ENCODE measurements around the gene CEP57.

The CEP57 gene

DNA sequence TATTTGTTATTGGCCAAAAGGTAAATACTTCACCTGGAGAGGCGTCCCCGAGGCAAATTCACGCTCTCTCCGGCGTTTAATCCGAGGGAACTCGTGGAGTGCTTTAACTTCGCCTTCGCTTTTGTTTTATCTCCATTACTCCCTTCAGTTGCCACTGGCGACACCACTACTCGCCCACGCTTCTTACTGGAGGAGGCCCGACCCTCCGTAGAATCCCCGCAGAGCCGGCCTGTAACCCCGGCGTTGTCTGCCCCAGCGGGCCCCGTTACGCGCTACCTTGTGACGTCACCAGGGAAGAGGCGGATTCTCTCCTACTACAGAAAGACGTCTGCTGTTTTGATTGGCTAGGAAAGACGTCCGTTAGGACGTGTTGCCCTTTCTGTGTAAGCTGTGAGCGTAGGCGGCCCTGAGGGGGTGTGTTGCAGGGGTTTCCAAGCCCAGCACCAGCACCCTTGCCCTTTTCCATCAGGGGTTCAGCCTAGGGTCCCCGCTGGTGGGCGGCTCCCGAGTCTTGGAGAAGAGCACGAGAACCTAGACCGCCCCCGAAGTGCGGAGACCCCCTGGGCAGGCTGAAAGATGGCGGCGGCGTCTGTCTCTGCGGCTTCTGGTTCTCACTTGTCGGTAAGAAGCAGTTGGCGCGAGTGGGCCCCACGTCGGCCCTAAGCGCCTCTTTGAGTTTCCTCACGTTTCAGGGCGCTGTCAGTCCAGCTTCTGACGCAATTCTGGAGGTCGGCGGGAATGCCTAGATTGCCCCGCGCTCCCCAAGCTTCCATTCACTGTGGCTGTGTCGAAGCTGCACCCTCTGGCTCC lies at the start of gene CEP57:
Gene CEP57, plus strand, starts transcription at position 376 of the 810 bp plus-strand sequence. Its CDS starts 201 bp downstream, at position 577.
- DNase-seq, result peak; percentile 95

DNA sequence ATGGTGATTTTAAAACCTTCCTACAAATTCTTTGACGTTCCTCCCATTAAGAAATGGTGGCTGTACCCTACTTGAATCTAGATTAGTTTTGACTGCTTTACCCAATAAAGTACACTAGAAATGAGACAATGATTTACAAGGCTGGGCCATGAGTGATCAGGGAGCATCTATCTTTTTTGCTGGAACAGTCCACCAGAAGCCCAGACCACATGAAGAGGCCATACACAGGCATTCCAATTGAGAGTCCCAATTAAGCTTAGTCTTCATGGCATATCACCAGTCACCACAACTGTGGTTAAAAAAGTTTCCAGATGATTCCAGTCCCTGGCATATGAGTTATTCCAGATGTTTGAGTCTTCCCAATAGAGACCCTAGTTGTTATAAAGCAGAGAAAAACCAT lies 40.2 kb upstream of the CEP57 start:
- DNase-seq, result no peak

DNA sequence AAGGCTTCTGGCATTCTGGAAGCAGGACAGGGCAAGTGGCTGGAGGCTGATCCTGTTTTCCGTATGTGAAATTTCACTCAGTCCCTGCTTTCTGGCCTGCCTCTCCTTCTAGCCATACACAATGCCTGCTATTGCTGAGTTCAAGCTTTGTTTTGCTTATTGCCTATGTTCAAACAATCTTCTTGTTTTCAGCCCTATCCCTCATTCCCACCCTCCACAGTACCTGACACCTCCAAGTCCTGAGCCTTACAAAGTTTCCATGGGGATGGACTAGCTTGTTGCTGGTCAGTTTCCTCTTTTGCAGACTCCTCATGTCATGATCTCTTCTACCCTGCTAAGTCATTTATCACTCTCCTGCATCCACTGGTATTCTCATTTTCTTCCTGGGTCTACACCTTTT lies 38.8 kb upstream of the CEP57 start:
- DNase-seq, result no peak

DNA sequence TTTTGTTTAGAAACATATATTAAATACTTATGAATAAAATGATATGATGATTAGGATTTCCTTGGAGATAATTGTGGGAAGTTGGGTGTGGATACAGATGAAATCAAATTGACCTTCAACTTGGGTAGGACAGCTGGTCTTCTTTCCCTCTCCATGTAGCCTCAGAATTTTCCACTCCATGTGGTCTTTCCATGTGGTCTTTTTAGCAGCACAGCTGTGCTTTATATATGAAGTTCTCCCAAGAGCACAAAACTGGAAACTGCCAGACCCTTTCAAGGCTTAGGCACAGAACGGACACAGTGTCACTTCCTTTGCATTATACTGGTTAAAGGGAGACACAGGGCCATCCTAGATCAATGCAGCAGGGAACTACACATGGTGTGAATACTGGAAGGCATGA lies 29.4 kb upstream of the CEP57 start:
- DNase-seq, result no peak

DNA sequence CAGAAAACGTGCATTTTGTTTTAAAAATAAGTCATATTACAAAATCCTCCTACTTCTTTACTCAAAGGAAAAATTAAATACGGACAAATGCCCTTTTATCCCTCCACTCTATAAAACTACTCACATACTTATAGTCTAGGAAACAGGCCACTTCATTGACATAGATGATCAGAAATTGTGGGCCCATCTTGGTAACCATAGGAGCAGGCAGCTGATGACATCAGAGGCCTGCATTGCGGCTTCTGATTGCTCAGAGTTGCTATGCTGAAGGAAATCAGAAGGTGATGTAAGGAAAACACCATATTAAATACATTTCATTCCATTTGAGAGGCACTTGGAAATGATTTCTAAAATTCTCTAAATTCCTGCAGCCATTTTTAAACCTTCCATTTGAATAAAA lies 27.8 kb upstream of the CEP57 start:
- DNase-seq, result no peak

DNA sequence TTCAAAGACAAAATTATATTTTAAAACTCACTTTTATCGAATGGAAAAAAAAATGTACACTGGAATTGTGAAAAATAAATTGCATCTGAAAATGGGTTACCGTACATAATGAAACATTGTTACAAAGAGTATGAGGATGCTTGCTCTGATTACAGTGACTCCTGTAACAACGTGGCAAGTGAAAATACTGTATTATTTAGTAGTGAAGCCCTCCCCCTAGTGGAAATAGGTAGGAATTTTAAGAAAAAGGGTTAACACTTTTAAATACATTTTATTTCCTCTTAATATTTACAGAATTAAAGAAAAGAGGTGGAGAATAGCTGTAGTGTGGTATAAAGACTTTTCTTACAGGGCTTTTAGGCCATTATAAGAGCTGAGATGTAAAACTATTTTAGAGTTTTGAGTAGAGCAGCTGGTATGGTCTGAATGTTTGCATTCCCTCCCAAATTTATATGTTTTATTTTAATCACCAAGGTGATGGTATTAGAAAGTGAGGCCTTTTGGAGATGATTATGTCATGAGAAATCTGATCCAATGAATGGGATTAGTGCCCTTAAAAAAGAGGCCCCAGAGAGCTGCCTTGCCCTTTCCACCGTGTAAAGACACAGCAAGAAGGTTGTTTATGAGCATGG lies 25.9 kb upstream of the CEP57 start:
- DNase-seq, result peak; percentile 55

DNA sequence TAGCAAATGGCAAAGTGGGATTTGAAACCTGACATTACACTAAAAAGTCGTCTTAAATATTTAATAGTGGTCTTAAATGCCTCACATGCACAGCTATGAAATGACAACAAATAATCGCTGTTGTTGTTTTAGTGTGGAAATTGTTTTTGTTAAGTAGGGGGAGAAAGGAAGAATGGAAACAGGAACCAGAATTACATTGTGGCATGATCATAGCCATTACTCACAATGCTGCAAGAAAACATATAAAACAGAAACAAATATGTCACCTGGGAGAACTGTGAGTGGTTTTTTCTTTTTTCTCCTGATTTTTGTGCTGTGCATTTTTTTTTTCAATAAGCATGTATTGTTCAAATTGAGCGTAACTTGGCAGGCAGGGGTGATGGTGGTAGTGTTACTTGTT lies 23.6 kb upstream of the CEP57 start:
- no peak for DNase-seq

DNA sequence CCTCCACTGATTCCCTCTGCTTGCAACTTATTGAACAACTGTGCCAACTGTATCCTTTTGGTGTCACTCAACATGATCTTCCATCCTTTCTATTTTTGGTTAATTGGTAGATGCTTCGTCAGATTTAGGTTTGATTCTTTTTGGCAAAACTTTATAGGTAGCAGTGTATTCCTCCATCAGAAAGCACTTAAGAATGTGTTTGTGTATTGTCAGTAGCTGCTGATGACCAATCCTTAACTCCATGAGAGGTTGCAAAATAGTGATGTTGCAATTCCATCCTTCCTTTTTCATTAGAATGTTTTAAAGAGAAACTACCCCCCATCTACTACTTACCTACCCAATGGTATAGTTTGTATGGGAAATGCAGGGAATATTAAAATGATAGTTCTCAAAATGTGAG lies 22.8 kb upstream of the CEP57 start:
- no peak for DNase-seq

DNA sequence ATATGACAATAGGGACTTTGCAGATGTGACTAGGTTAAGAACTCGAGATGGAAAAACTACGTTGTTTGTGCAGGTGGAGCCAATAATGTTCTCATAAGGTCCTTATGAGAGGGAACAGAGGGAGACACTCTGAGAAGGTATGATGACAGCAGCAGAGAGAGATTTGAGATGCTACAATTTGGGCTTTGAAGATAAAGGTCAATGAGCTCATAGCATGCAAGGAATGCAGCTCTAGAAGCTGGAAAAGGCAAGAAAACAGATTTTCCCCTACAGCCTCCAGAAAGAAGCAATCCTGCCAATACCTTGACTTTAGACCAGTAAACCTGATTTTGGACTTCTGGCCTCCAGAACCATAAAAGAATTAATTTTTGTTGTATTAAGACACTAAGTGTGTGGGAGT lies 21.8 kb upstream of the CEP57 start:
- DNase-seq, result no peak

DNA sequence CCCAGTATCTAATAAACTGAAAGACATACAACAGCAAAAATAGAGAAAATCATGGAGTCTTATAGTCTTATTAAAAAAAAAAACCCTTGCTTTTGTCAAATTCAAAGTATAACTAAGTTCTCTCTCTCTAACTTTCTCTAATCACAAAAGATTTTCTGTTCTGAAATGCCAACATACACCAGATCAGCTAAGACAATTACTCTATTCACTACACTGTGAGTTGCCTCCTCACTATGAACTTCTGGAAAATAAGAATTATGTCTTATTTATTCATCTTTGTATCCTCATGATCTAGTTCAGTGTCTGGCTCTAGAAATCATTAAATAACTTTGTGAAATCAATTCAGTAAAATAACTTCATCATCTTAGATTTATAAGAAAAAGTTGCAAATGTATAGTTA lies 13.4 kb upstream of the CEP57 start:
- DNase-seq, result no peak

DNA sequence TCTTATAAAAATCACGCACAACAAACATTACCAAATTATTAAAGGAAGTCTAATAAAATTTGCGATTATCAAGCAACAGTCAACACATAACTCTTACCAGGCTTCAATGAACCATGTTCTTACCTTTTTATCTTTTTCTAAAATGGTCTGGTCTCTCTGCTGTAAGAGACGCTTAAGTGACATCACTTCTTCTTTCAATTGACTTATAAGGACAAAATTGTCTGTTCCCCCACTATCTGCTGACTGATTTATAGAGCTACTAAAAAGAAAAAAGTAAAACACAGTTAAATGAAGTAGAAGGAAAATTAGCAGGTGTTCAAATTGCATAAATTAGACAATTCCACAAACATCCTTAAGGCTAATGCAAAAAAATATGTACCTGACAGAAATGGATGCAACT lies 11.6 kb upstream of the CEP57 start:
- no peak for DNase-seq

DNA sequence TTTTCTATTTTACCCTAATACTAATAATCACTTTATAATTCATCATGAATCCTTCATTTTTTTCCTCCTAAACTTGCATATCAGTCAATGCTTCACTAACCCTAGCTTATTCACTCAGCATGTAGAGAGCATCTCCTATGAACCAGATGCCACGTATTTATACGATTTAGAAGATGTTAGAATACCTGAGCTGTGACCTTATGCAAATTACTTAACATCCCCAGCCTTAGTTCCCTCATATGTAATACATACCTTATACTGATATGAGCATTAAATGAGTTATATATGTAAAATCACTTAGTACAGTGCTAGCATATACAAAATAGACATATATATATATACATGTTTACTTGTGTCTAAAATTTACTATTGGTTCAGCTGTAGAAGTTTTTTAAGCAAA lies 9.8 kb upstream of the CEP57 start:
- no peak for DNase-seq

DNA sequence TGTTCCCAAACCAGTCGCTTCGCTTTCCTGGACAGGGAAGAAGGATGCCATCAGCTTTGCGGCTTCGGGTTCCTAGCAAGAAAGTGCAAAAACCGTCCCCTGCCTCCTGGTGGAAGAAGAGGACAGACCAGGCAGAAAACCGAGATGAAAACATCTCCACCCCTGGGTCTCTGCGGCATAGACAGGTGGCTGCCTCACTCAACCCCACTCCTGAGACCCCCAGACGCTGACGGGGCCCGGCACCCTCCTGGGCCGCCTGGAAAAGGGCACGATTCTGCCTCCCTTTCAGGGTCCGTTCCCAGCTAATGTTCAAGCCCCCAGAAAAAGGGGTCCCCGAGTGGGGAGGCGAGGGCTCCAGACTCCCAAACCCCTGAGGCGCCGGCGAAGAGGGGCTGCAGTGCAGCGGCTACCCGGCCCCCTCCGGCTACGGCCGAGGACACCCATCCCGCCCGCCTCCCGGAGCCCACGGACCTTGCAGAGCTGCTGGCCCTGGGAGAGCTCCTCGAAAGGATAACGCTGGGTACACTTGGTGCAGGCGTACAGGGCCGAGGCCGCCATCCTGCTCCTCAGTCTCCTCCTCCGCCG lies 1.3 kb upstream of the CEP57 start:
- no peak for DNase-seq

DNA sequence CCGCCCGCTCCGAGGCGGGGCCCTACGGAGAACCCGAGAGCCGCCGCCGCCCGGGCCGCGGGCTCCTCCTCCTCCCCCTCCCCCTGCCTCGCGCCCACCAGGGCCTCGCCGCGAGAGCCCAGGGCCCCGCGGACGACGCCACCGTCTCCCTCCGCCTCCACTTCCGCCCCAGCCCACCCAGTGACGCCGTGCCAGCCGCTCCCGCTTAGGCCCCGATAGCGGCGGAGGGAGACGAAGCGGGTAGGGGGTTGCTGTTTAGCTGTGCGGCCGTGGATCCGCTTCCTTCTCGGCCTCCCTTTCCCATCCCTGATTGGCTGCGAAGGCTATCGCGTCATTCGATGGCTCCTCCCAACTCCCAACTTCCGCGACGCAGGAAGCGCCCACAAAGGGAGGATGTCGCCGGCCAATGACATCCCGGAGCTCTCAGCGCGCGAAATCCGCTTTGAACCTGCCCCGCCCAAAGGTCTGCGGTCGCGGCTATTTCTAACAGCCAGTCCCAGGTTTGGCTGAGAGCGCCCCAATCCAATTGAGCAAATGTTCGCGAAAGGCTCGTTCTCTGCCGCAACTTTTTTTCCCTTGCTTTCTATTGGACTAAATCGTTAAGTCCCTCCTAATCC lies 684 bp upstream of the CEP57 start, which contains the start of gene FAM76B:
Gene FAM76B, minus strand, starts transcription at position 277 of the 617 bp plus-strand sequence. CDS start 304 bp downstream, outside the sequence.
- peak; percentile 99 for DNase-seq

DNA sequence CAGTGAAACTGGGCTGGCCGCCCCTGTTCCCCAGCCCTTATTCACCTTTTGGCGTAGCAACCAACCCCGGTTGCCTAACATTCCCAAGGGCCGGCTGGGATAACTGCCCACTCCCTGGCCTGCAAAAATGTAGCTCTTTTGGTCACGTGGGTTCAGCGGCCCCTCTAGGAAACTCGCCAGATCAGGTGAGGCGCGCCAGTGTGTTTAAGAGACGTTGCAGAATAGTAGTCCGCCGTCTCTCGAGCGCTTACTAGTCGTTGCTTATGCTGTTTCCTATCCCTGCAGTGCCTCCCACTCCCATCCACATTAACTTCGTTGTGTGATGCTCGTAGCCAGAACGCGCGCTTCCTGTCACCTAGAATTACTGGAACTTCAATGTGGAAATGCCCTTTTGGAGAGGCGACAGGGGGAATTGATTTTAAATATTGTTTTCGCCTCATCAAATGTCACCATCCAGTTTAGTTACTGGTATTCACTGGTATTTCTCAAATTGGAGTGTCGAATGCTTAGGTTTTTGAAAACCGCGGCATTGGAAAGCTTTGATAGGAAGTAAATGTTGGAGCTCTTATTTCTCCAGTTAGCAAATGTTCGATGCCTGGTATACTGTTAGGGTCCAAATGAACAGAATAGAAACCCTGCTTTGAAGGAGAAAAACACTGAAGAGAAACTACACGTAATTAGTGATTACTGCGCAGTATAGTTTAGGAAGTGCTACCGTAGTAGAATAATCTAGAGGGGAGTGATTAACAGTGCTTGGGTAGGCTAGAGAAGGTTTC lies 823 bp downstream of the CEP57 start:
- DNase-seq, result peak; percentile 52

DNA sequence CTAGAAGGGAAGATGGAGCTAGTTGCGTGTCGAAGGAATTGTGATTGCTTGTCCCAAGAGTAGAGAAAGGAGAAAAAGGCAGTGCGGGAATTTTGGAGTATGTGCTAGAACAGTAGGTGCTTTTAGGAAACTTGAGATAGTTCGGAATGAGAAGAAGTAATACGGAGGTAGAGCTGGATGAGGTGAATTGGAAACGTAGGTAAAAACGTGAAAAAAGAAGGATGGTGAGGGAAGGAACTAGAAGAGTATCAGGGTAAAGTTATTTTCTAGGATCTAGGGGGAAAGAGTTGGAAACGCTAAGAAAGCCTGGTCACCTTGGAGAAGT lies 1.4 kb downstream of the CEP57 start:
- DNase-seq, result no peak

DNA sequence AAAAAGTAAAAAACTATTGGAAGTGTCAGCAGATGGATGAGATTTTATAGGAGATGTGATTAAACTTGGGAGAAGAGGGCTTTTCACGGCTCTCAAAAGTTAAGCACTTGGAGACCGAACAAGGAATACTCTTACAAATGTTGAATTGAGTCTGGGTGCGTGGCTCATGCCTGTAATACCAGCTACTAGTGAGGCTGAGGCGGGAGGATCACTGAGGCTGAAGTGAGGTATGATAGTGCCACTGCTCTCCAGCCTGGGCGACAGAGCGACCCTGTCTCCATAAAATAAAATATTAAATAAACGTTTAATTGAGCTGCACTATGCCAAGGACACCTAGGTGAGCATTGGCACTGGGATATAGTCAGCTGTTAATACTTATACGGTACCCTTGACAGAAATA lies 1.9 kb downstream of the CEP57 start:
- DNase-seq, result no peak

DNA sequence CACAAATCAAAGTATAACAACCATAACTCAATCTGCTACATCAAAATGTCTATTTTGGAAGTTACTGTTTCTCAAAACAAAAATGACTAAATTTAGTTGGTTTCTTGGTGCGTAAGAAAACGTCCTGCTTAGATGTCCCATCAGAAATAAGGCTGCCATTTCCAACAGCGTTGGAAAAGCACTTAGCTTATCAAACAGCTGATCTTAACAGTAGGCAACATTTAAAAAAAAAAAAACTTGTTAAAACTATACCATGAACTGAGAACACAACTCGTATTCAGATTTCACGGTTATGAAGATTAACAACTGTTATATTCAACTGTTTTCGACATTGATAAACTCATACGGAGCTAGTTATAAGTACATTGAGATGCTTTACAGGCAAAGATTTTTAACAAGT lies 2.4 kb downstream of the CEP57 start:
- DNase-seq, result no peak

DNA sequence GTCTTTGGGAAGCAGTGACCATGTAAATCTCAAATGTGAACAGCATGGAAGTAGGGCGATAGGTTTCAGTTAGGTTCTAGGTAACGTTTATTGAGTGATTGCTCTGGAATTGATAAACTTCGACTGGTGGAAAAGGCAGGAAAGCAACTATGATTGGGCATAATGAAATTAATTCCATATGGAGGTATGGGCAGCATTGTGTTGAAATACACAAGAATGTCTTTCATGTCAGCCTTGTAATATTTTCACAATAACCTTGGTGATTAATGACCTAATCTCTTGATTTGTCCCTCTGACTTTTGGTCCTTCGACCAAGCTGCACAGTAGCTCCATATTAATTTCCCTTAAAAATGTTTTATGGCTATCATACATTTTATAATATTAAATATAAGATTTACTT lies 2.8 kb downstream of the CEP57 start:
- DNase-seq, result no peak

DNA sequence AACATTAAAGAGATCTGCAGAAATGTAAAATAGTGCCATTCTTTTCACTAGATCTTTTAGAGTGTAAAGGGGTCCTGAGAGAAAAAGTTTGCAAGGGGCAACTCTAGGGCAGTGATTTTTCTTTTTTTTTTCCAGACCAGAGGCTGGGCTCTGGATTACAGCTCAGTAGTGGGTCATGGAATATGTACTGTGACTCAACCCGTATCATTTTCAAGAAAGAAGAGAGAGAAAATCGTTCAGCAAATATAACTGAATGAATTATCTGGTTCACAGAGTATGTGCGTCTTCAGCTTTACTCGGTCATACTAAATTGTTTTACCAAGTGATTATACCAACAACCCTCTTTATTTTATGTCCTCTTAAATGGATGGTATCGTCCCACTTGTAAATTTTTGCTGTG lies 3.8 kb downstream of the CEP57 start:
- no peak for DNase-seq

DNA sequence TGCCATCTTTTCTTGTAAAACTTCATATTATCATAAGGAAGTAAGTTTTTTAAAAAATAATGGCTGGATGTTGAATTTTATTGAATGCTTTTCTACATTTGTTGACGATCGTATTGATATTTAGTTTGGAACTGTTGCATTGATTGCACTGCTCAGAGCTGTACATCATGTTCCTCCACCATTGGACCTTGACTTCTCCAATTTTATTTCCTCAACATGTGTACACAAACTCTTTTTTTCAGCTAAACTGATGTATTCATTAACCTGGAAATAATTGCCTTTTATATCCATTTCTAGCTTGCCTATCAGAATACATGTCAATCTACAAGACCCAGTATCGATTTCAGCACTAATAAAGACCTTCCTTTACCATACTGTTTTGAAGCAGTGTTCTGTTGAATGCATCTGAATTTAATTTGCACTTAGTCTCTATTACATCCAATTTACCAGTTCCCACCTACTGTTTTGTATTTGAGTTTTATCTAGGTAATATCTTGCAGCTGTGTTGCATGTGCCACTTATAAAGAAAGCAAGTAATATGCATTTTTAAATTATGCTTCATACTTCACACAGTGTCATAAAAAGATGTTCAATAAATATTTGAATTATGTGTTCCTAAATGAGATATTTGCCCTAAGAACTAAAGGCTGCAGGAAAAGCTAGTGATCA lies 5.5 kb downstream of the CEP57 start:
- DNase-seq, result no peak

DNA sequence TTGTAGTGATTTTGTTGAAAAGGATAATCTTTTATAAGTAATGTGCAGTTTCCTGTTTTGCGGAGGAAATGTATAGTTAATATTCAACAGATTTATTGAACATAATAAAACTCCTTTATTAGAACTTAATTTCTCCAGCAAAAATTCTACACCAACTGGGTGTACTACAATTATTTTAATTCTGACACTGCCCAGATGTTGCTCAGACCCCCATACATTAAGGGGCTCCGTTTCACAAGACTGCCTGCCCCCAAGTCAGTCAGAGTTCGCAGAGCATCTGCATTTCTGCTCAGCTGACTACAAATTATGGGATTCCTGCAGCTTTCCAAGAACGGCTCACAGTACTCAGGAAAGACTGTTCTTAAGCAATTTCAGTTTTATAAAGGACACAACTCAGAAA lies 6.2 kb downstream of the CEP57 start:
- no peak for DNase-seq

DNA sequence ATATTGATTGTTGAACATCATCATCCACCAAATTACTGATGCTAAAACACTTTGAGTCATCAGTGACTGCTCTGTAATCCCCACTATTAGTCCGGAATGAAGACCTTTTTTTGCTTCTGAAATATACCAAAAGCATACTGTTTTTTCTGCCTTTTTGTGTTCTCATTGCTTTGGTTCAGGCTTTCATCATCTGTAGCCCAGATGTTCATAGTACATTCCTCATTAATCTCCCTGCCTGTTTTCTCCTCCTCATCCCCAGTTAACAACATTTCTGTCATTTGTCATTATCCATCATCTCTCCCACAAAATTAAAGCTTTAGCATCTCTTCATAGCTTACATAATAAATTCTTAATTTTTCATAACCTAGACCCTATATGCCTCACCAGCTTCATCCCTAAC lies 9.2 kb downstream of the CEP57 start:
- DNase-seq, result no peak

Measured in midbrain (tissue), 1 donor.